HG03103 (cell line): ENCODE measurements around the gene ZNF428.
"Not testable (repeated sequence)": the region's sequence is repeated elsewhere in the genome, so short reads cannot be mapped to it uniquely, and the experiment has no call there.

Experiments used
- ATAC-seq: cut with Tn5 transposase; IDR thresholded peaks from one replicate; pipeline ENCODE4 v1.9.1; 2021; ENCODE audit warnings: low read depth; ENCODE audit not compliant: unreplicated experiment

The ZNF428 gene

DNA sequence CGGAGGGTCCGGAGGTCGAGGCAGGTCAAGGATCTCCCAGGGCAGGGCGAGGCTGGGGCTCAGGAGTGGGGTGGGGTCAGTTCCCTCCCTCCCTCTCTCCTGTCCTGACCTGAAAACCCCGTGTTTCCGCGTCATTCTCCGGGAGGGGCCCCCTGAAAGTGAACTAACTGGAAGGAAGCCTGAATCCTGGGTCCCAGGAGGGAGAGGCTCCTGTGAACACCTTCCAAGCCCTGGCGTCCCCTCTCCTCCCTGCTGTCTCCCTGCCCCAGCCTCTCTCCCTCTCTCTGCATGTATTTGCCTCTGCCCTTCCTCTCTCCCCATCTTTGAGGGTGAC lies 21.0 kb upstream of the ZNF428 start:
- no peak for ATAC-seq

DNA sequence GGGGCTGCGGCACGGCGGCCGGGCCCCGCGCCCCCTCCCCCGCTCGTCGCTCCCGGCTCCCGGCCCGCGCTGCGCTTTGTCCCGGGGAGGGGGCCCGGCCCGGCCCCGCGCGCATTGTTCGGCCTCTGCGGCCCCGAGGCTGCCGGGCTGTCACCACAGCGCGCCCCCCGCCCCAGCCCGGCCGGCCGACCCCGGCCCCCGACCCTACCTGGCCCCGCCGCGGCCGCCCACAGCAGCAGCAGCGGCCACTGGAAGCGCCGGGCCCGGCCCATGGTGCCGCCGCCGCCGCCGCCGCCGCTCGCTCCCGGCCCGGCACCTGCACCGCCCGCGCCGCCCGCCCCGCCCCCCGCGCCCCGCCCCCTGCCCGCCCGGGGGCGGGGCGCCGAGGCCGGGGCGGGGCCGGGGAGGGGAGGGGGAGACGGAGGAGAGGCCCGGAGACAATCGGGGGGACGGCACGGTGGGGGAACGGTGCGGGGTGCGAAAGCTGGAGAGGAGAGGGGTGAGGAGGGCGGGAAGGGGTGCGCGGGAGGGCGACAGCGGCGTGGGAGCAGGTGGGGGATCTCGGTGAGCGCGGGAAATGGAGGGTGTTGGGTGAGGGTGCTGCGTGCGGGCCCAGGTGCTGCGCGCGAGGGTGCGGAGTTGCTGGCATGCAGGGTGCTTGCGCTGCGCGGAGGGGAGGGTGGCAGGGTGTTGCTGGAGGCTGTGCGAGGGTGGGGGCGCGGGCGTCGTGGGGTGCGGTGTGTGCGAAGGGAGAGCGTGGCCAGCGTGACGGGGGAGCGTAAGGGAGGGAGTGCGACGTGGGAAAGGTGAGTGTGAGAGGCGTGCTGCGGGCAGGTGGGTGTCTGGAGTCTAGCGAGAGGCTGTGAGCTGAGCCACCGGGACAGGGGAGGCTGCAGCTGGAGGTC lies 20.3 kb upstream of the ZNF428 start, which contains the start of gene CADM4:
TSS of gene CADM4 (minus strand) at position 332 of the 905 bp plus-strand sequence. CDS start at position 272, 60 bp downstream.
- ATAC-seq: no peak

DNA sequence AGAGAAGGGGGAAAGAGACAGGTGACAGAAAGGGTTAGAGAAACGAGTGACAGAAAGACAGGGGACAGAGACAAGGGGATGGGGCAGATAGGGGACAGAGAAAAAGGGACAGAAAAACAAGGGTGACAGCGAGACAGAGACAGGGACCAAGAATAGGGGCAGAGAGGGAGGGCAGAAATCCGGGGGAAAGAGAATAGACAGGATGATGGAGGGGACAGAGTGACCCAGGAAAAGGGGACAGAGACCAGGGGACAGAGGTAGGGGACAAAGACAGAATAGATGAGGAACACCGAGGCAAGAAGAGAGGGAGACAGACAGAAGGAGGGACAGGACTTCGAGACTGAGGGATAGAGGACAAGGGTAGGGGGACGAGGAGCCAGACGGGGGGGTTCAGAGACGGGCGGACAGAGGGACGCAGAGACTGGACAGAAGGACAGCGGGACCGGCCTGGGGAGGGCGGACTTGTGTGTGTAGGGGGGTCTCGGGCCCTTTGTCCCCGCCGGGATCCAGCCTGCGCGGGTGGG lies 19.6 kb upstream of the ZNF428 start:
- no peak for ATAC-seq

GRCh38 chr19:43638214-43638994 lies 19.0 kb upstream of the ZNF428 start:
- no peak for ATAC-seq

GRCh38 chr19:43636121-43636683 lies 16.8 kb upstream of the ZNF428 start:
- ATAC-seq: no peak

- ATAC-seq: not testable (repeated sequence)
Measured at GRCh38 chr19:43635561-43635940, 16.1 kb upstream of the ZNF428 start.

DNA sequence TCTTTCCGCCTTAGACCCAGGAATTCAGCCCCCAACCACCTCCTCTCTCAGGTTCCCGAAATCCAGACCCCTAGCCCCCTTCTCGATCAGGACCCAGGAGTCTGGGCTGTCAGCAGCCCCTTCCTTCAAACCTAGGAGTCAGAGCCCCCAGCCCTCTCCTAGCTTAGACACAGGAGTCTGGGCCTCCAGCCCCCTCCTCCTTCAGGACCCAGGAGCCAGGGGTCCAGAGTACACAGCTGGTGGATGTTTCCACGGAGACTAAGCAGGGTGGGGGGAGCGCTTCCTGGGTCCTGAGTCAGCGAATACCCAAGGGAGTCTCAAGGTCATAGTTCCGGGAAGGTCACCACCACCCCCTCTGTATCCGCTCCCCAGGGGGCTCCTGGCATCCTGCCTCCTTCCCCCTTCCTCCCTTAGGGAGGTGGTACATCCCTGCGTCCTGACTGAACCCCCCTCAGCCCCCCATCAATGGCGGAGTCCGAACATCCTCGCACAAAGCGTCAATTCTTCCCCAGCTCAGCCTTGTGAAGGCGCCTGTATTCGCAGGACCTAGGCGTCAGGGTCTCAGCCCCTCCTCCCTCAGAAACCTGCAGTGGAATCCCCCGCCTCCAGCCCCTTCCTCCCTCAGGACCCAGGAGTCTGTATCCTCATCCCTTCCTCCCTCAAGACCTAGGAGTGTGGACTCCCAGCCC lies 15.6 kb upstream of the ZNF428 start:
- no peak for ATAC-seq

DNA sequence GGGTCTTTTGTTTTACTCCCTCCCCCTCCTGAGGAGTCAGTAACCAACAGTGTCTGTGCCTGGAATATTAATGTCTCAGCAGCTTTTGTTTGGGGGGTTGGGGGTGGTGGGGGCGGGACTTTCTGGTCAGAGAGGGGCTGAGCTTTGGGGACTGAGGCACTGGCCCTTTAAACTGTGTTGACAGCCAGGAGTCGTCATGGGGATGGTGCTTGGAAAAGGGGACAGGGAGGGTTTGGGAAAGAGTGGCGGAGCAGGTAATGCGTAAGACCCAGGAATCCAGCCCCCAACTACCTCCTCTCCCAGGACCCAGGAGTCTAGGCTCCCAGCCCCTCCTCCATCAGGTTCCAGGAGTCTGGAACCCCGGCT lies 15.1 kb upstream of the ZNF428 start:
- no peak for ATAC-seq

GRCh38 chr19:43634068-43634467 lies 14.6 kb upstream of the ZNF428 start:
- ATAC-seq: no peak

DNA sequence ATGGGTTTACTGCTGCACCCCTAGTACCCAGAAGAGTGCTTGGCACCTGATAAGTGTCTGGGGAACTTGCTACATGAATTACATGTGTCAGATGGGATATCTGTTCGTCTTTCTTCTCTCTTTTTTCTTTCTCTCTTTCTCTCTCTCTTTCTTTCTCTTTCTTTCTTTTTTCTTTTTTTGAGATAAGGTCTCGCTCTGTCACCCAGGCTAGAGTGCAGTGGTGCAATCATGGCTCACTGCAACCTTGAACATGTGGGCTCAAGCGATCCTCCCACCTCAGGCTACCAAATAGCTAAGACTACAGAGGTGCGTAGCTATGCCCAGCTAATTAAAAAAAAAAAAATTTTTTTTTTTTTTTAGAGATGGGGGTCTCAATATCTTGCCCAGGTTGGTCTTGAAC lies 14.1 kb upstream of the ZNF428 start:
- no peak for ATAC-seq

GRCh38 chr19:43631491-43631890 lies 12.1 kb upstream of the ZNF428 start:
- ATAC-seq: no peak

- no peak for ATAC-seq
Measured at GRCh38 chr19:43628646-43629326, 9.4 kb upstream of the ZNF428 start.

GRCh38 chr19:43626838-43627237 lies 7.4 kb upstream of the ZNF428 start:
- no peak for ATAC-seq

GRCh38 chr19:43625918-43626579 lies 6.6 kb upstream of the ZNF428 start:
- no peak for ATAC-seq

- no peak for ATAC-seq
Measured at GRCh38 chr19:43624933-43625332, 5.5 kb upstream of the ZNF428 start.

GRCh38 chr19:43623889-43624670 lies 4.7 kb upstream of the ZNF428 start:
- no peak for ATAC-seq

GRCh38 chr19:43622956-43623355 lies 3.5 kb upstream of the ZNF428 start:
- no peak for ATAC-seq

DNA sequence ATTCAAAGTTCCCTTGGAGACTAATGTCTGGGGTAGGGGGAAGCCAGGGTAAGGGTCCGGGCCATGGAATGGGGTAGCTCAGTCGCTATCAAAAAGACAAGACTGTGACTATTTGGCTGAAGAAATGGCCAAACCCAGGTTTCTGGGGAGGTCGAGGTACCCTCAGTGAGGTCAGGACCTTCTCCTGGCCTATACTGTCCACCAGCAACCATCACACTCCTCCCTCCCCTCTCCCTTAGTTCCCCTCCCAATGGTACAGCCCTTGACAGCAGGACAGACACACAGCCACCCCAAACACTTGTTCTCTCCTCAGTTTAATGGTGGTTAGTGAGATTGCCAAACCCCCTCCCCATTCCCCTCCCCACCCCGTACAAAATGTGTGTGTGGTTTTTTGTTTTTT lies 2.6 kb upstream of the ZNF428 start:
- ATAC-seq: no peak
